Middle frontal gyrus (tissue), 1 donor: ENCODE results near the gene NMUR1.

Experiments
- DNase-seq: peaks from one replicate; pipeline ENCODE4 v3.0.0-alpha.2; 2015; ENCODE audit warnings: low spot score; ENCODE audit errors: extremely low spot score

Gene NMUR1

DNA sequence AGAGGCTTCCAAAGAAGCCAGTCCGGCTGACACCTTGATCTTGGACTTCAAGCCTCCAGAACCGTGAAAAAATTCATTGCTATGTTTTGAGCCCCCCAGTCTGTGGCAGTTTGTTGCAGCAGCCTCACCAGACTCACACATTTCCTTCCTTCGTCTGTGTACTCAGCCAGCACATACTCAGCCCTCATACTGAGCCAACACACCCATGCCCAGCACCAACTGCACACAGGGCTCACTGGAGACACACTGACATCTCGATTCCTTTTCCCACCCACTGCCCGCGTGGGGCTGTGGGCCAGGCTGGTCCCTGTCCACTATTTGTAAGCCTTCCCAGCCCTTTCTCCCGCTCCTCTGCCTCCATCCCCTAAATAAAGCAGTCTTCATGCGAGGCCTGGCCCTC is 24.1 kb upstream of the NMUR1 start:
- no peak for DNase-seq

DNA sequence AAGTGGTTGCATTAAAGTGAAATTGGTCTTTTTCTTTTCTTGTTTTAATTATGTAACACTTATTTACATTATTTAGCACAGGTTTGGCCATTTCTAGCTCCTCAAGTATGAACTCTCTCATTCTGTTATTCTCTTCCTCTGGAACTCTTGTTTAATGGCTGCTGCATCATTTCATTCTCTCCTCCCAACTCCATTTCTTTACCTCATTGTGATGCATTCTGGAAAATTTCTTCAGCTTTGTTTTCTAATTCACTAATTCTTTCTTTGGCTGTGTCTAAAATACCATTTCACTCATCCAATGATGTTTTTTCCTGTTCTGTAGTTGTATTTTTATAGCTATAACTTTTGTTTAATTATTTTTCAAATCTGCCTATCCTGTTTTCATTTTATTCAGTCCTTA is 22.5 kb upstream of the NMUR1 start:
- DNase-seq = no peak

DNA sequence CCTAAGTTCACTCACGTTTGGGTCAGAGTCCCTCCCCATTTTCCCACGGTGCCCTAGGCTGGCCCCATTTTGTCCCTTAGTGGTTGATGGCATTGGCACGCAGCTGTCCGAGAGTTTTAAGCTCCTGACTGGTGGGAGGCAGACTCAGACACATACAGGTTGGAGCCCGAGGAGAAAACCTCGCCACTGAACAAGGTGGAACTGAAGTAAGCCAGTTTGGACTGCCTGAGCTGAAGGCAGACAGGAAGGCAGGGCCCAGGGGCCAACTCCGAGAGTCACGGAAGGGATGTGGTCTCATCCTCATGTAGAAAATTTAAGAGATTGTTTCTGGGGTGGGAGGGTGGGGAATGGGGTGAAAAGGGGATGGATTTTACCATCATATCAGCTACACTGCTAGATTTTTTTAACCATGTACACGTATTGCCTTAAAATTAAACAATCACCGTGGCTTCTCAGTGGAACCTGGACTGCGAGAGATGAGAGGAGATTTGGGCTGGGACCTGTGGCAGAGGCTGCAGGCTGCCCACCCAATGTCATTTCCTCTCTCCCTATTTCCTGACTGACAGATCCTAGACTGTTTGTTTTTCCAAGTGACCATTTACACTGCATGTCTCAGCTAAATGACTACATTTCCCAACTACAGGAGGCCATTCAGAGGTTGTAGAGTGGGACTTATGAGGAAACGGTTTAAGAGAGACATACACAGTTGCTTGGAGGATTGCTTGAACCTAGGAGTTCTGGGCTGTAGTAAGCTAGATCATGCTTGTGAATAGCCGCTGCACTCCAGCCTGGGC is 19.4 kb upstream of the NMUR1 start:
- DNase-seq = no peak

DNA sequence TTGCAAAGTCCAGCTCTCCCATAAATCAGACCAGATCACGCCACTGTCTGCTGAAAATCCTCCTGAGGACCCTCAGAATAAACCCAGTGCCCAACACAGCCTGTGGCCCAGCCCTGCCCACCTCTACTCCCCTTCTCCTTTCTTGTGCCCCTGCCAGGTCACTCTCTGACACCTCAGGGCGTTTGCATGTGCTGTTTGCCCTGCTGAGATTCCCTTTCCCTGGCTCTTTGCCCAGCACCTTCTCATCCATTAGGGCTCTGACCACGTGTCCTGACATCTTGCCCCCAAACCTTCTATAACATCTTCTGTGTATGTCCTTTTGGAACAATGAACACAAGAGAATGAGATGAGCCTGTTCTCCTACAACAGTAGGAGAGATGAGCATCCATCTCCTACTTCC is 18.5 kb upstream of the NMUR1 start:
- no peak for DNase-seq

DNA sequence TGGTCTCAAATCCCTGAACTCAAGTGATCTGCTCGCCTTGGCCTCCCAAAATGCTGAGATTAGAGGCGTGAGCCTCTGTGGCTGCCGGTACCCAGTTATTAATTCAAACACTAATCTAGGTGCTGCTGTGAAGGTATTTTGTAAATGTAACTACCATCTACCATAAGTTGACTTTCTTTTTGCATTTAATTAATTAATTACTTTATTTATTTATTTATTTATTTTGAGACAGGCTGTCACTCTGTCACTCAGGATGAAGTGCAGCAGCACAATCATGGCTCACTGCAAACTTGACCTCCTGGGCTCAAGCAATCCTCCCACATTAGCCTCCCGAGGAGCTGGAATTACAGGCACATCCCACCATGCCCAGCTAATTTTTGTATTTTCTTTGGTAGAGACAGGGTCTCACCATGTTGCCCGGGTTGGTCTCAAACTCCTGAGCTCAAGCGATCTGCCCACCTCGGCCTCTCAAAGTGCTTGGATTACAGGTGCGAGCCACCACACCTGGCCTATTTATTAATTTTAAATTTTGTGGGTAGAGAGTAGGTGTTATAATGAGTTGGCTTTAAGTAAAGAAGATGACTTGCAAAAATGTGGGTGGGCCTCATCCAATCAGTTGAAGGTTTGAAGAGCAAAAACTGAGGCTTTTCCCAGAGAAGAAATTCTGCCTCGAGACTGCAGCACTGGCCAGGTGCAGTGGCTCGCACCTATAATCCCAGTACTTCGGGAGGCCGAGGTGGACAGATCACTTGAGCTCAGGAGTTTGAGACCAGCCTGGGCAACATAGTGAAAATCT is 17.3 kb upstream of the NMUR1 start:
- no peak for DNase-seq

DNA sequence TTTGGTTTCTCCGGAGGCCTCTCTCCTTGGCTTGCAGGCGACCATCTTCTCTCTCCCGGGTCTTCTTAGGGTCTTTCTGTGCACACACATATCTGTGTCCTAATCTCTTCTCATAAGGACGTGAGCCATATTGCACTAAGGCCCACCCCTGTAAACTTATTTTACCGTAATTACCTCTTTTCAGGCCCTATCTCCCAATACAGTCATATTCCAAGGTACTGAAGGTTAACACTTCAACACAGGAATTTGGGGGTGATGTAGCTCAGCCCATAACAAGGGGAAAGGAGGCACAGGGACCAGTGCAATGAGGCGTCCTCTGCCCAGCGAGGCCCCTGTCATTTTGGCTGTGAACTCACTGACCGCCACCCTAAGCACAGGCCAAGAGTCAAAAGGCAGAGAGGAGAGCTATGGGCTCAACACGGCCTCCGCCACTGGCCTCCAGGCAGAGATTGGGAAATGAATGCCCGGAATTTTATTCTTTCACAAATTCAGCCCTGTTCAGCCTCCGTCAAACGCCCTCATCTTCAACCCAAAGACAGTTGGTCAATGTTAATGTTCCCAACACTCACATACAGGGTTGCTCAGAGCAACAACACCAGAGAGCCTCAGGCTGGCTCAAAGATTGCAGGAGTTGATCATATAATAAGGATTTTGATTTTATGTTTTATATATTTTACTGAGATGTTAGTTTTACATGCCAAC is 15.9 kb upstream of the NMUR1 start:
- no peak for DNase-seq

DNA sequence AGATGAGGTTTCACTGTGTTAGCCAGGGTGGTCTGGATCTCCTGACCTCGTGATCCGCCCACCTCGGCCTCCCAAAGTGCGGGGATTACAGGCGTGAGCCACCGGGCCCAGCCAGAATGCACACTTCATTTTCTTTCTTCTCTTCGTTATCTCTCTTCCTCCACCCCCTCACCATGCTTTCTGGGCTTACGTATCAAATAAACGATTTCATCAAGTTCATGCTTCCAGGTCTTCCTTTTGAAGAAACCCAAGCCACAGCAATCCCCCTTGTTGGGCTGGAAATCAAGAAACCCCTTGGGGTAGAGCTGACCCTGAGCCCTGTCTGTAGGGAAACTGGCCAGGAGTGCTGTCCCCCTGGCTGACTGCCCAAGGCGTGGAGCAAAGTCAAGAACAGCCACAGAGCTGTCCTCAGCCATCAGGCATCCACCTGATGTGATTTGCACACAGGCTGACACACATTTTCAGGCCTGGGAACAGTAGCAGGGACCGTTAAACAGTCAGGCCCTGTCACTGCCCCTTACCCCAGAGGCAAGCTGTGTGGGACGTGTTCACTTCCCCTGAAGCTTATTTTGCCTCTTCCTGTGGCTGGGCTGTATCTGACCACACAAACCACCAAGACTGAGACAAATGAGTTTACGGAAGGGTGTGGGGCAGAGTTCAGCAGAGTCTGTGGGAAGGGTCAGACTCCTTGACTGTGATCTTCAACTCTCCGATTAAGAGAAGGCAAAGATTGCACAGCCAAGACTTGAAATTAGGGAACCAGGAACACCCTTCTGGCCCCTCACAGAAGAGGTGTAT is 15.1 kb upstream of the NMUR1 start:
- no peak for DNase-seq

DNA sequence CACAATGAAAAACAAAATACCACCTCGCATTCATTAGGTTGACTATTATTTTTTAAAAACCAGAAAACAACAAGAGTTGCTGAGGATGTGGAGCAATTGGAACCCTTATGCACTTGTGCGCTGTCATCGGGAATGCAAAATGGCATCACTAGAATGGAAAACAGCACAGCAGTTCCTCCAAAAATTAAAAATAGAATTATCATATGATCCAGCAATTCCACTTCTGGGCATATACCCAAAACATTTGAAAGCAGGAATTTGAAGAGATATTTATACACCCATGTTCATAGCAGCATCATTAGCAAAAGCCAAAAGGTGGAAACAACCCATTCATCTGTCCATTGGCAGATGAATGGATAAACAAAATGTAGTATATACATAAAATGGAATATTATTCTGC is 11.9 kb upstream of the NMUR1 start:
- DNase-seq = no peak

DNA sequence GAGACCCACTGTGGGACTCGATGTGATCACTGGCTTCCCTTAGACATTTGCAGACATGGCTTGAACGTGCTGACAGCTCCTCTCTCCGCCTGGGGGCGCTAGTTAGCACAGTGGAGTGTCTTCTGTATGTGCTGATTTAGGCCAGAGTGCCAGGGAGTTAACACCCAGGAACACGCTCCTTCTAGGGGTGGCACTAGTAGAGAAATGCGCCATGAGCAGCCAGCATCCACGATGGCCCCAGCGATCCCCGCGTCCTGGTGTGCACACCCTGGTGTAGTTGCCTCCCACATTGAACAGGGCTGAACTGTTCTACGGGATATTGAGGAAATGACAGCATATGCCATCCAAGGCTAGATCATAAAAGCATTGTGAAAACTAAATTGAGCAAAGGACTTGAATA is 11.4 kb upstream of the NMUR1 start:
- no peak for DNase-seq

DNA sequence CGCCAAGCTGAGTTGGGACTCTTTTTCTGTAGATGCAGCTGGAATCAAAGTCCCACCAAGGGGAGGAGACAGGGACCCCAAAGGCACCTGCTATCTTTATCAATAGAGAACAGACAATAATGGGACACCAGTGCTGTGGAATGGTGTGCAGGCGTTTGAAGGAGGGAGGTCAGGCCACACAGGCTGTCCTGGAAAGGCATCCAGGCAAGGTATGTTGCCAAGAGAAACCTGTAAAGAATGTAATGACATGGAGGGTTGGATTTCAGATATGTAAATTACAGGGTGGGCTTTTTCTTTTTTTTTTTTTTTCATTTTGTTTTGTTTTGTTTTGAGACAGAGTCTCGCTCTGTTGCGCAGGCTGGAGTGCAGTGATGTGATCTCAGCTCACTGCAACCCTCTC is 9.7 kb upstream of the NMUR1 start:
- DNase-seq = no peak

DNA sequence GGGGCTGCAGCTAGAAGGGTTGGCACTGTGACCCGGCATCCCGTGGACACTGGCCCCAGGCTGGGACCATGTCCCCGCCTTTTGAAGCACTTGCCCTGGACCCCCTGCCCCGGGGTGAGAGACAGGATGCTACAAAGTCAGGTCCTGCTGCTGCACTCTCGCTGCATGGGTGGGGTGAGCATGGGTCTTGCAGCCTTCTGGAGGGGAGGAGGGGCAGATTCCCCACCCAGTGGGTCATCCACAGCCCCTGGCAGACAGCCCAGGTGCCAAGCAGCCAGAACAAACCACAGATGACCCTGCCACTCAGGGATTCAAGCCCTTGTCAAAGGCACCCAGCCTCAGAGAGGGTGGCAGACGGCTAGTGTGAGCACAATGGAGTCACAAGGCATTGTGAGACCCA is 5.7 kb upstream of the NMUR1 start:
- no peak for DNase-seq

DNA sequence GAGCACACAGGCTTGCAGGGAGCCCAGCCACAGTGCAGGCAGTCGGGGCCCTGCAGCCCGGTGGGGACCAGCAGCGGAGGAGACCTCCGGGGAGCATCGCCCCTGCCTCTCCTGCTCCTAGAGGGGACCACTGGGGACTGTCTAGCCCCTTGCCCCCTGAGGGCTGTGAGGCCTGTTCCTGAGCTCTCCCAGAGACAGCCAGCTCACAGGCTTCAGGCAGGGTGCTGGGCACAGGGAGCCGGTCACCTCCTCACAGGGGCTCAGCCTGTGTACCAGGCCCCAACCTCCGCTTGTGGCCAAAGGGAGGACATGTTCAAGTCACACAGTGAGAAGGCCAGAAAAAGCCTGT is 3.5 kb upstream of the NMUR1 start:
- DNase-seq = no peak

DNA sequence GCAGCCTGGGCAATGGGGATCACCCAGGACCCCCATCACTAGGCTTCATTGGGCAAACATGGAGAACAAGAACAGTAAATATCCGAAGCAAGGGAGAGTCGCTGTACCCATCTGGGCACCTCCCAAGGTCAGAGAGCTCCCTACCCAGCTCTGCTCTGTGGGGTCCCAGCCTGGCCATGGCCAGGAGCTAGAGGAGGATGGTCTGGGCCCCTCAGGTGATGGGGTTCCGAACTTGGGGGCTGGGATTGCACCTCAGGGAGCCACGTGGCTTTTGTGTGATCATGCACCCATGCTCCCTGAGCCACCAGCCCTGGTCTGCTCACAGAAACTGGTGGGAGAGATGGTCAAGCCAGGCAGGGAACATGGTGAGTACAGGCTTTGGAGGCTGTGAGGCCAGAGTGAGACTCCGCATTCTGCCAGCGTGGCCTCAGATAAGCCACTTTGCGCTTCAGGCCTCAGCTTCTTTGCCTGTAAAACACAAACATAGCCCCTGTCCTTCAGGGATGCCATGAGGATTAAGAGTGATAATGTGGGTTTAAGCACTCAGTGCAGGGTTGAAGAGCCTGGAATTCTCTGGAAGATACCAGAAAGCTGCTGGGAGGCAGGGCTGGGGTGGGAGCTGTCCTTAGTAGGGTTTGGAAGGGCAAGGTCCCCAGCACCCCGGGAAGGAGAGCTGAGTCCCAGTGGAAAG is 3.0 kb upstream of the NMUR1 start:
- no peak for DNase-seq

DNA sequence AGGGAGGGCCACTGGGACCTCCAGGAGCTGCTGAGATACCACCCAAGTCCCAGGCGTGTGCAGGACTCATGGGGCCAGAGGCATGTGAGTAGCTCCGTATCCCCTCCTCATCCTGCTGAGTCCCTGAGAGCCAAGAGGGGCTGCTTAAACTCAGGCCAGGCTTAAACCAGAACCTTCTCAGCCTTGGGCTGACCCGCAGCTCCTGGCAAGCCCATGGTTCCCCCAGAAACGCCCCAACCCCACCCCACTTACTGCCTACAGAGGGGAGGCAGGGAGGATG is 2.5 kb upstream of the NMUR1 start:
- DNase-seq = no peak

DNA sequence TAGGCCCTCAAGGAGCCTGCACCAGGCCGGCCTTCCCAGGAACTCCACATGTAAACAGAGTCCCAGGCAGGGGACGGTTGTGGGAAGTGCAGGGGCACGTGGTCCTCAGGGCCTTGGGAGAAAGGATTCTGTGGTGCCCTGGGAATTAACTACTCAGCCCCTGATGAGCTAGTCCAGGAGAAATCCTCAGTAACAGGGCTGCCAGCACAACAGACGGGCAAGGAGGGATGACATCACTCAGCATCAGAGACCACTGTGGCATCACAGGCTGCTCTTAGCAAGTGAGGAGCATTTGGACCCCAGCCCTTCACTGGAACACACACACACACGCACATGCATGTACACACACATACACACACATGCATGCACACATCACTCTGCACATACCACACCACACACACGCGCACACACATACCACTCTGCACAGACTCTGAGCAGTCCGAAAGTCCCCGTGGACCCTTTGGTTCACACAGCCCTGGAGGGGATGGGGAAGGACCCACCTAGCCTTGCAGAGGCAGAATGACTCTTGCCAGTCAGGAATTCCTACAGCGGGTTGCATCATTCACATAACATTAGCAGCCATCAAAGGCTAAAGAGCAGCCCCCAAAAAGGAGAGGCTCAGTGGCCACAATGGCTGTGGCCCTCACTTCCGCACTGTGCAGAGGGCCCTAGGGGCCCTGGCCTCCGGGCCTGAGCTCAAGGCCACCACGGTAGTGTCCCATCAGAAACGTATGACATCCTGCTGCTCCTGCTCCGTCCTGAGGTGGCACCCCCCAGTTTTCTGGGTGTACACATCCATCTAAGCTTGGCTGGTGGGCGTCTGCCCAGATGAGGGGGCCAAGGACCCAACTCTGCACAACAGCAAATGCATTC is 1.9 kb upstream of the NMUR1 start:
- DNase-seq = no peak

DNA sequence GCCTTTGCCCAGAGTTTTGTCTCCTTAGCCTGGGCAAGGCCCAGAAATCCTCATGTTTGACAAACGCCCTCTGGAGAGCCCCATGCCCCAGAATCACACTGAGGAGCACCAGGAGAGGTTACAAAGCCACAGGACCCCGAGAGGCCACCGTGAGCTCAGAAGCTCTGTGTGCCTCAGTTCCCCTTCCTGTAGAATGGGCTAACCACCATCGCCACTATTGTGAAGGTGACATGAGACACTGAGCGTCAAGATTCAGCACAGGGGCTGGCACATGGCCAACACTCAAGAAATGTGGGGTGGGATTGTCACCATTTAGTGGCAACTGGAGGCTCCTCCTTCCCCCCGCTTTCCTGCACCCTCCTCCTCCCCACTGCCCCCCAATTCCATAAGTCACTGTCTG is 1.2 kb upstream of the NMUR1 start:
- no peak for DNase-seq

DNA sequence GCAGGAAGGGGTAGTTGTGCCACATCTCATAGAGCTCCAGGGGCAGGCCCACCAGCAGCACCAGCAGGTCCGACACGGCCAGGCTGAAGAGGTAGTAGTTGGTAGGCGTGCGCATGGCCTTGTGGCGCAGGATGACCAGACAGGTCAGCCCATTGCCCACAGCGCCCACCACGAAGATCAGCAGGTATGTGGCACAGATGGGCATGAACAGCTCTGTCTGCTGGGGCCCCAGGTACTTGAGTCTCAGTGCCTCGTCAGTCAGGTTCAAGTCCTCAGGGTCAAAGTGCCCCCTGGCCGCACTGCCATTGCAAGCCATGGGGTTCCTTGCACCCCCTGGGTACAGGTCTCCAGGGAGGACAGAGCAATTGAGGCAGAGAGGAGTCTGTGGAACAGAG is 1.6 kb downstream of the NMUR1 start:
- DNase-seq = no peak

DNA sequence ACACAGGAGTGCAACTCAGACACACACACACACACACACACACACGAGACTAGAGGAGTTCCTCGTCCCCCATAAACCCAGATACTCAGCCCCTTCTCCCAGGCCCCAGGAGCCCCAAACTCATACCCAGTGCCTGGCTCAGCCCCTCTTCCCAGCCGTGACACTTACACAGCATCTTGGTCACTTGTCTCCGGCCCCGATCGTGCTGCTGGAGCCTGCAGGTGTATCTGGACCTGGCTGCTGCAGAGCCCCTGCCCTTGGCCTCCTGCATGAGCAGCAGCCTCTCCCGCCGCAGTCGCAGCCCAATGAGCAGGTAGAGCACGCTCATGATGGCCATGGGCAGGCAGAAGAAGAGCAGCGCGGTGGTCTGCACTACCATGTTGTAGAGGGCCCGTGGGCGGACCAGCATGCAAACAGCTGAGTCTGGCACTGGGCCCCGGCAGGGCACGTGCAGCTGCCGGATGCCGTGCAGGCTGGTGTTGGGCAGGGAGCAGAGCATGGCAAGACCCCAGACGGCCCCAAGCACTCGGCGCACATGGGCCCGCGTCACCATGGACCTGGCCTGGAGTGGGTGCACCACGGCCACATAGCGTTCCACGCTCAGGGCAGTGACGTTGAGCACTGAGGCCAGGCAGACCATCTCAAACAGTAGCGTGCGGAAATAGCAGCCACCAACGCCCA is 2.1 kb downstream of the NMUR1 start:
- no peak for DNase-seq

DNA sequence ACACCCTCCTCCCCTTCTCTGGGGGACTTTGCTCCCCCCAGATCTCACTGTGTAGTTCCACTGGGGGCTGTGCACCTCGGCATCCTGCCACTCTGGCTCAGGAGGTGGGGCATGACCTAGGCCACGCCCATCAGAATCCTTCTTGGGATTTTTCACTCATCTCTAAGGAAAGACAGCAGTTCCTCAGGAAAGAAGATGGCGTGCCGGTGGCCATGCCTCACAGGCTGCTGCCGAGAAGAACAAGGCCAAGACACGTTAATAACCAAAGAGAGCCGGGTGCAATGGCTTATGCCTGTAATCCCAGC is 3.2 kb downstream of the NMUR1 start:
- DNase-seq = no peak
